ENCODE results near the gene C2orf49. TPM values are rescaled to one million over a fixed set of nuclear protein-coding genes. Genes with fewer than 3 reads are reported as not detected.

Gene C2orf49
- total and polyA plus RNA-seq, 2 of the 8 experiments (the other 6 are each of a cell fraction or from before 2014, with no cell fraction given): 5.6 to 19.9 TPM

DNA sequence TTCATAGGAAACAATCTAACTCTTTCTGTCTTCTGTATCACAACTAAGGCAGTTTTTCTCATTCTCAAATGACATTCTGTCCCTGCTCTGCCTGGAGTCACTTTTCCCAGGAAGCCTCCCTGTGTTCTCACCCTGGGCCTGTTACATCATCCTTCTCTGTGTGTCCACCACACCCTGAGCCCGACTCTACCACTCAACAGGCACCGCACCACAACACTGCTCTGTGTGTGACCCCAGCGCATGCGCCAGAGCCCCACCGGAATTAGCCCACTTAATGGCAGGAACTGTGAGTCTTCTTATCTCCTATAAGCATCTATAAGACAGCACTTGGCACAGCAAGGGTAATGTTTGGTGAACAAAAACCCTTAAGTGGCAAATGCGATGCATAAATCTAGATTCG is 40.1 kb upstream of the C2orf49 start:
- CTCF ChIA-PET (ENCODE audit: partially characterized antibody): interaction anchor here (0.8 to 4.2 kb wide), 6 partner anchors 12 to 227 kb away, joined by 3 to 39 read pairs (median 7); no protein-coding TSS in a partner anchor
- WGBS, 2 experiments (ENCODE audit: extremely low coverage in 1 of 2, insufficient coverage in 1 of 2, insufficient read length in 1 of 2, insufficient replicate concordance in 2 of 2, low coverage in 1 of 2, low lambda C conversion rate in 2 of 2, missing lambda C conversion rate in 1 of 2): 97% methylated on average over 7 of the region's 7 CpGs; no CpG with 5 or more reads in 1 of the 2 experiments

More for the DNA sequence above, 40.1 kb upstream of the C2orf49 start:
- no peaks in the 10 kb centered on the region for H3K23me2 ChIP-seq (ENCODE audit: low read depth, low read length)
- H3K36me3 ChIP-seq (ENCODE audit: control insufficient read depth in 2 of 4, insufficient read depth in 4 of 4, low read length in 3 of 4): peaks cover 0 to 17% (median 8%) of the 10 kb centered on the region in 4 experiments; a peak in 6 of 8 replicates
- no peak for TF ChIP-seq CHD1 (IDR thresholded peaks at IDR 0.05; ENCODE audit: low read depth, low read length)
- no peak for TF ChIP-seq TAF1 (IDR thresholded peaks at IDR 0.05; ENCODE audit: low read depth, low read length)
- TF ChIP-seq RBBP5 (IDR thresholded peaks at IDR 0.05; ENCODE audit: borderline replicate concordance, low read depth, low read length): no peak
- no peak for TF ChIP-seq TEAD4 (IDR thresholded peaks at IDR 0.05; ENCODE audit: low read depth, low read length)
- TF ChIP-seq, protein P1, sequence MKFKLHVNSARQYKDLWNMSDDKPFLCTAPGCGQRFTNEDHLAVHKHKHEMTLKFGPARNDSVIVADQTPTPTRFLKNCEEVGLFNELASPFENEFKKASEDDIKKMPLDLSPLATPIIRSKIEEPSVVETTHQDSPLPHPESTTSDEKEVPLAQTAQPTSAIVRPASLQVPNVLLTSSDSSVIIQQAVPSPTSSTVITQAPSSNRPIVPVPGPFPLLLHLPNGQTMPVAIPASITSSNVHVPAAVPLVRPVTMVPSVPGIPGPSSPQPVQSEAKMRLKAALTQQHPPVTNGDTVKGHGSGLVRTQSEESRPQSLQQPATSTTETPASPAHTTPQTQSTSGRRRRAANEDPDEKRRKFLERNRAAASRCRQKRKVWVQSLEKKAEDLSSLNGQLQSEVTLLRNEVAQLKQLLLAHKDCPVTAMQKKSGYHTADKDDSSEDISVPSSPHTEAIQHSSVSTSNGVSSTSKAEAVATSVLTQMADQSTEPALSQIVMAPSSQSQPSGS (IDR thresholded peaks at IDR 0.05; ENCODE audit: low read length): no peak
- no peak for TF ChIP-seq MAFK (IDR thresholded peaks at IDR 0.05; ENCODE audit: low read depth, low read length)
- TF ChIP-seq SUZ12 (IDR thresholded peaks at IDR 0.05; ENCODE audit: low read length): no peak
- H4K91ac ChIP-seq (replicated peaks; ENCODE audit: insufficient read length, low read length): no peak overlapping the region
- H2BK120ac ChIP-seq (replicated peaks; ENCODE audit: low read depth, low read length): no peak overlapping the region
- no peak overlapping the region for H2AFZ ChIP-seq (ENCODE audit: low read length)
- no peak overlapping the region for H3K27ac ChIP-seq (ENCODE audit: low read depth, low read length)
- no peak overlapping the region for H2BK15ac ChIP-seq (ENCODE audit: low read length)
- H3K56ac ChIP-seq (replicated peaks; ENCODE audit: insufficient read length, low read depth, low read length): no peak overlapping the region
- no peak overlapping the region for H3K4me2 ChIP-seq (ENCODE audit: insufficient read depth in 1 of 2, low read depth in 2 of 2, low read length in 2 of 2)
- no peak overlapping the region for H4K5ac ChIP-seq (ENCODE audit: insufficient read length, low read depth, low read length)
- H2AK5ac ChIP-seq (ENCODE audit: low read depth, low read length): no peak overlapping the region
- no peaks in the 10 kb centered on the region; the same call in 1 of the 2 replicates for H3K79me1 ChIP-seq (ENCODE audit: low read depth, low read length)
- H3K18ac ChIP-seq (ENCODE audit: extremely low read depth, low read length): no peak overlapping the region
- no peak overlapping the region for H2BK12ac ChIP-seq (ENCODE audit: low read depth, low read length)
- H3K14ac ChIP-seq (ENCODE audit: insufficient read length): no peak overlapping the region
- no peak overlapping the region for H3K9ac ChIP-seq (replicated peaks in 1 of 4; ENCODE audit: extremely low read depth in 1 of 4, low read depth in 3 of 4, low read length in 3 of 4)
- DNase-seq (ENCODE audit: low read depth in 1 of 2, low spot score in 2 of 2) (no peak), FAIRE-seq (no peak)
- H2BK20ac ChIP-seq (ENCODE audit: low read length): no peak overlapping the region
- no peak overlapping the region for H3K23ac ChIP-seq (ENCODE audit: insufficient read length)
- POLR2A ChIA-PET (ENCODE audit: partially characterized antibody): no interaction called here
- no peak overlapping the region for H3K4ac ChIP-seq (replicated peaks; ENCODE audit: insufficient read length, low read depth, low read length)
- peaks cover 0 to 8% of the 10 kb centered on the region in 2 experiments; a peak in 2 of 4 replicates for H3K79me2 ChIP-seq (ENCODE audit: control insufficient read depth in 1 of 2, insufficient read depth in 2 of 2, low read length in 2 of 2)
- no peaks in the 10 kb centered on the region for H3K9me3 ChIP-seq (ENCODE audit: insufficient read depth in 2 of 2, low read depth in 1 of 2, low read length in 1 of 2)
- H4K8ac ChIP-seq (ENCODE audit: extremely low read depth, insufficient read depth, low read length): no peak overlapping the region
- no peaks in the 10 kb centered on the region for H3K27me3 ChIP-seq (replicated peaks in 1 of 4; ENCODE audit: control insufficient read depth in 3 of 4, extremely low read depth in 1 of 4, insufficient read depth in 3 of 4, low read length in 3 of 4)
- peaks cover 2 to 8% of the 10 kb centered on the region in 2 experiments for H4K20me1 ChIP-seq (replicated peaks in 1 of 2; ENCODE audit: control insufficient read depth in 1 of 2, insufficient read depth in 2 of 2, low read length in 2 of 2)
- no peak overlapping the region for H3K4me3 ChIP-seq (ENCODE audit: extremely low read depth in 1 of 4, insufficient read depth in 2 of 4, low read depth in 3 of 4, low read length in 4 of 4)
- H2BK5ac ChIP-seq (ENCODE audit: low read depth, low read length): no peak overlapping the region
- H3K4me1 ChIP-seq (replicated peaks in 1 of 4; ENCODE audit: control insufficient read depth in 3 of 4, insufficient read depth in 4 of 4, low read length in 3 of 4): no peaks in the 10 kb centered on the region

All from H1 (cell line).